ENCODE results near the gene TASOR2.

DNA sequence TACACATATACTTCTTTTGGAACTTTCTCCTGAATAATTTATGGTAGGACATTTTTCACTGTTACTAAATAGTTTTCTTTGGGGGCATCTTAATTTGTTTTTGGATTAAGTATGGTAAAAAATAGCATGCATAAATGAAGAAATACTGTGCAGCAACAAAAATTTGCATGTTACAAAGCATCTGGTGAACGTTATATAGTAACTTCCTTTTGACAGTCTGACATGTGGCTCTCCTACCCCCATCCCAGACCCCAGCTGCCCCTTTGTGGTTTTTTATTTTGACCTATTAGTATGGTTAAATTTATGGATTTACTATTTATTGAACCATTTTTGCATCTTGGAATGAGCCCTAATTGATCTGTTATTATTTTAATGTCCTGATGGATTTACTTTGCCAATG is 9.9 kb downstream of the TASOR2 start:
- TF ChIP-seq, protein P1, sequence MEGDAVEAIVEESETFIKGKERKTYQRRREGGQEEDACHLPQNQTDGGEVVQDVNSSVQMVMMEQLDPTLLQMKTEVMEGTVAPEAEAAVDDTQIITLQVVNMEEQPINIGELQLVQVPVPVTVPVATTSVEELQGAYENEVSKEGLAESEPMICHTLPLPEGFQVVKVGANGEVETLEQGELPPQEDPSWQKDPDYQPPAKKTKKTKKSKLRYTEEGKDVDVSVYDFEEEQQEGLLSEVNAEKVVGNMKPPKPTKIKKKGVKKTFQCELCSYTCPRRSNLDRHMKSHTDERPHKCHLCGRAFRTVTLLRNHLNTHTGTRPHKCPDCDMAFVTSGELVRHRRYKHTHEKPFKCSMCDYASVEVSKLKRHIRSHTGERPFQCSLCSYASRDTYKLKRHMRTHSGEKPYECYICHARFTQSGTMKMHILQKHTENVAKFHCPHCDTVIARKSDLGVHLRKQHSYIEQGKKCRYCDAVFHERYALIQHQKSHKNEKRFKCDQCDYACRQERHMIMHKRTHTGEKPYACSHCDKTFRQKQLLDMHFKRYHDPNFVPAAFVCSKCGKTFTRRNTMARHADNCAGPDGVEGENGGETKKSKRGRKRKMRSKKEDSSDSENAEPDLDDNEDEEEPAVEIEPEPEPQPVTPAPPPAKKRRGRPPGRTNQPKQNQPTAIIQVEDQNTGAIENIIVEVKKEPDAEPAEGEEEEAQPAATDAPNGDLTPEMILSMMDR (IDR thresholded peaks at IDR 0.05; ENCODE audit: low read depth, low read length): no peak
- TF ChIP-seq EZH2phosphoT487 (IDR thresholded peaks at IDR 0.05; ENCODE audit: low read depth): no peak
